Measurements from ENCODE around the gene TRAPPC12. TPM values are rescaled to one million over a fixed set of nuclear protein-coding genes. Genes with fewer than 3 reads are reported as not detected.

The TRAPPC12 gene
- polyA plus RNA-seq, 1 donor: 99.9 TPM

Other genes with a start within 250 kb of the TRAPPC12 start
- 26.3 TPM for gene EIPR1, start 1.9 kb upstream of the TRAPPC12 start, polyA plus RNA-seq (ENCODE audit: insufficient read length)
- gene ADI1, start 139.8 kb downstream of the TRAPPC12 start, polyA plus RNA-seq (ENCODE audit: insufficient read length): 72.0 TPM
- 21.2 TPM for gene RNASEH1, start 178.6 kb downstream of the TRAPPC12 start, polyA plus RNA-seq (ENCODE audit: insufficient read length)
- gene RPS7, start 195.6 kb downstream of the TRAPPC12 start, polyA plus RNA-seq (ENCODE audit: insufficient read length): 1,541 TPM
- gene COLEC11, start 215.4 kb downstream of the TRAPPC12 start, polyA plus RNA-seq (ENCODE audit: insufficient read length): 3.4 TPM

Measured in left kidney (tissue), 1 donor.